D721Med (cell line): ENCODE results near the gene STK10.

Experiments used
- DNase-seq: peaks from one replicate; pipeline ENCODE4 v3.0.0; 2011; ENCODE audit warnings: low spot score; ENCODE audit not compliant: insufficient read length
- FAIRE-seq: peaks from 2 replicates; lab custom pipeline; 2011; peaks lifted over from hg19 to GRCh38; lab: Jason Lieb, UNC
- CTCF ChIP-seq: IDR thresholded peaks from 2 replicates; pipeline ENCODE4 v1.5.1; 2012; ENCODE audit warnings: mild to moderate bottlenecking, control low read depth; ENCODE audit not compliant: insufficient read depth; ENCODE audit errors: missing control alignments

Gene STK10

GRCh38 chr5:172127581-172127980 lies 60.4 kb downstream of the STK10 start:
- DNase-seq = no peak
- TF ChIP-seq CTCF = no peak
- FAIRE-seq = no peak

GRCh38 chr5:172123269-172123692 lies 64.7 kb downstream of the STK10 start:
- TF ChIP-seq CTCF = peak; percentile 16
- FAIRE-seq = no peak
- DNase-seq = no peak

- DNase-seq (no peak), FAIRE-seq (no peak)
- no peak for TF ChIP-seq CTCF
Observed at GRCh38 chr5:172119921-172120688, 67.9 kb downstream of the STK10 start.

GRCh38 chr5:172118891-172119290 lies 69.1 kb downstream of the STK10 start:
- TF ChIP-seq CTCF = no peak
- DNase-seq = no peak
- no peak for FAIRE-seq

GRCh38 chr5:172117977-172118701 lies 69.9 kb downstream of the STK10 start:
- no peak for DNase-seq
- no peak for TF ChIP-seq CTCF
- FAIRE-seq = no peak

GRCh38 chr5:172115541-172115982 lies 72.5 kb downstream of the STK10 start:
- no peak for DNase-seq
- FAIRE-seq = no peak
- TF ChIP-seq CTCF = no peak

GRCh38 chr5:172114875-172115422 lies 73.1 kb downstream of the STK10 start:
- no peak for FAIRE-seq
- DNase-seq = no peak

More at GRCh38 chr5:172114875-172115422, 73.1 kb downstream of the STK10 start:
- TF ChIP-seq CTCF = no peak
